ENCODE results near the gene CFAP251. TPM values are rescaled to one million over a fixed set of nuclear protein-coding genes. Genes with fewer than 3 reads are reported as not detected.

CFAP251 gene
- total and polyA plus RNA-seq, 2 experiments from 2014 or later: 3.0 to 3.7 TPM

GRCh38 chr12:121932176-121932536 is 13.8 kb downstream of the CFAP251 start:
- no peak overlapping the region for H3K27ac ChIP-seq
- 91% methylated on average over 3 of the region's 3 CpGs for WGBS (ENCODE audit: low lambda C conversion rate, missing lambda C conversion rate)
- no peaks in the 10 kb centered on the region for H3K9me2 ChIP-seq (replicated peaks; ENCODE audit: insufficient read depth)
- TF ChIP-seq EZH2 (IDR thresholded peaks at IDR 0.05; ENCODE audit: borderline replicate concordance) (no peak), CTCF (IDR thresholded peaks at IDR 0.05; ENCODE audit: poor library complexity) (no peak), EZH2phosphoT487 (IDR thresholded peaks at IDR 0.05; ENCODE audit: low read depth, severe bottlenecking, unreplicated experiment) (no peak)
- H4K20me1 ChIP-seq (ENCODE audit: insufficient read depth, poor library complexity, severe bottlenecking): no peaks in the 10 kb centered on the region
- no peak for DNase-seq (ENCODE audit: low spot score)
- H2AFZ ChIP-seq: no peak overlapping the region
- H3K9me3 ChIP-seq (ENCODE audit: low read depth): no peaks in the 10 kb centered on the region
- no peaks in the 10 kb centered on the region for H3K36me3 ChIP-seq (replicated peaks; ENCODE audit: insufficient read depth, low read depth)
- no peaks in the 10 kb centered on the region for H3K4me1 ChIP-seq (ENCODE audit: insufficient read depth)
- no peak overlapping the region for H3K4me2 ChIP-seq
- H3K27me3 ChIP-seq: no peaks in the 10 kb centered on the region
- no peaks in the 10 kb centered on the region for H3K79me2 ChIP-seq
- no peak overlapping the region for H3K4me3 ChIP-seq

- Histone ChIP-seq H3K4me2 (no peak overlapping the region), H3K79me2 (no peaks in the 10 kb centered on the region)
These were observed 14.6 kb downstream of the CFAP251 start for GRCh38 chr12:121932914-121933521.

GRCh38 chr12:121933522-121934308 is 15.3 kb downstream of the CFAP251 start:
- Histone ChIP-seq H3K27me3 (no peaks in the 10 kb centered on the region), H3K27ac (no peak overlapping the region), H3K36me3 (replicated peaks; ENCODE audit: insufficient read depth, low read depth) (no peaks in the 10 kb centered on the region), H3K9me2 (replicated peaks; ENCODE audit: insufficient read depth) (no peaks in the 10 kb centered on the region), H2AFZ (no peak overlapping the region), H3K4me2 (no peak overlapping the region), H3K4me1 (ENCODE audit: insufficient read depth) (no peaks in the 10 kb centered on the region), H3K4me3 (no peak overlapping the region), H4K20me1 (ENCODE audit: insufficient read depth, poor library complexity, severe bottlenecking) (no peaks in the 10 kb centered on the region), H3K9me3 (ENCODE audit: low read depth) (no peaks in the 10 kb centered on the region), H3K79me2 (no peaks in the 10 kb centered on the region)
- 82% methylated on average over 17 of the region's 17 CpGs for WGBS (ENCODE audit: low lambda C conversion rate, missing lambda C conversion rate)
- no peak for TF ChIP-seq CTCF (IDR thresholded peaks at IDR 0.05; ENCODE audit: poor library complexity)
- TF ChIP-seq EZH2phosphoT487 (IDR thresholded peaks at IDR 0.05; ENCODE audit: low read depth, severe bottlenecking, unreplicated experiment): no peak
- no peak for TF ChIP-seq EZH2 (IDR thresholded peaks at IDR 0.05; ENCODE audit: borderline replicate concordance)
- DNase-seq (ENCODE audit: low spot score): peak; percentile 50

More at GRCh38 chr12:121932914-121933521, 14.6 kb downstream of the CFAP251 start:
- Histone ChIP-seq H3K9me3 (ENCODE audit: low read depth) (no peaks in the 10 kb centered on the region), H3K36me3 (replicated peaks; ENCODE audit: insufficient read depth, low read depth) (no peaks in the 10 kb centered on the region), H3K9me2 (replicated peaks; ENCODE audit: insufficient read depth) (no peaks in the 10 kb centered on the region), H2AFZ (no peak overlapping the region), H3K4me3 (no peak overlapping the region), H4K20me1 (ENCODE audit: insufficient read depth, poor library complexity, severe bottlenecking) (no peaks in the 10 kb centered on the region), H3K4me1 (ENCODE audit: insufficient read depth) (no peaks in the 10 kb centered on the region), H3K27me3 (no peaks in the 10 kb centered on the region), H3K27ac (no peak overlapping the region)
- WGBS (ENCODE audit: low lambda C conversion rate, missing lambda C conversion rate): 88% methylated on average over 4 of the region's 4 CpGs
- TF ChIP-seq EZH2 (IDR thresholded peaks at IDR 0.05; ENCODE audit: borderline replicate concordance) (no peak), CTCF (IDR thresholded peaks at IDR 0.05; ENCODE audit: poor library complexity) (no peak), EZH2phosphoT487 (IDR thresholded peaks at IDR 0.05; ENCODE audit: low read depth, severe bottlenecking, unreplicated experiment) (no peak)
- no peak for DNase-seq (ENCODE audit: low spot score)
